GM12892 (cell line): ENCODE results near the gene ENSA.

Experiments used
- POLR2AphosphoS5 ChIP-seq: IDR thresholded peaks from 2 replicates; pipeline ENCODE4 v1.6.1; 2011; ENCODE audit warnings: low read depth, low read length, control low read depth
- TAF1 ChIP-seq: IDR thresholded peaks from 2 replicates; pipeline ENCODE4 v1.6.1; 2011; ENCODE audit warnings: low read depth, mild to moderate bottlenecking, control low read depth, low read length, borderline replicate concordance

- TF ChIP-seq TAF1: no peak
- peak; percentile 87 for TF ChIP-seq POLR2AphosphoS5
These were observed 54.9 kb downstream of the ENSA start for GRCh38 chr1:150574260-150575071.
